CD4-positive, alpha-beta T cell treated with Interleukin-10 for 1 hour (primary cell): Measurements from ENCODE around the gene LARGE1.

Experiments
- DNase-seq: peaks from one replicate; pipeline ENCODE4 v3.0.0-alpha.2; 2020

LARGE1 gene

DNA sequence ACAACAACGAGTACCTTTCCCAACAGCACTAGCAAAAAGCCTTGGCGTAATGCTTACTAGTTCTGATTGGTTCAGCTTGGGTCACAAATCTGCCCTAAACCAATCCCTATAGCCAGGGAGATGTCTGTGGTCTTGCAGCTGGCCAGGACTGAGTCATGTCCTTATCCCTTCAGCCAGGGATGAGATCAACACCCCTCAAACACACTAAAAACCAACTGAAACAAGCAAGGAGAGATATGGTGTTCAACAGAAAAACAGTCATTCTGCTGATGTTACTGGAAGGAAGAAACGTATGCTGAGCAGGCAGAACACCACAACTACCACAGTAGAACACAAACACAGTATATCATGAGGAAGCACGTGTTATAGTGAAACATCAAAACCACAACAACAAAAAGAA, 375.6 kb downstream of the LARGE1 start:
- DNase-seq = no peak

DNA sequence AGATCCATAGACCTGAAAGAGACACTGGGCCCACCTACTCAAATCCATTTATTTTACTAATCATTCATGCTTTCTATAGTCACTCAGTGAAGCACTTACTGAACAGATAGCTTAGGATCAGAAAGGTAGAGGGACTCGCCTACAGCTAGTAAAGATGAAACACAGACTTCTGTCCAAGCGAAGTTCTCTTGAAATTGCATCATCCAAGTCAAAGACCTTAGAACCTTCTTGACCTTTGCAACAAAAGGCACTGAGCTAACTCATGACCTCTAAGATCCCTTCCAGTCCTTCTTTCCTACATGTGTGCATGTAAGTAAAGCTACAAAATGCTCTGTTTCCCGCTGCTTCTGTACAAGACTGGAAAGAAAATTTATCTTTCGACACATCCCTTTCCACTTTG, 377.6 kb downstream of the LARGE1 start:
- no peak for DNase-seq

- no peak for DNase-seq
Measured at GRCh38 chr22:33542153-33542552, 378.1 kb downstream of the LARGE1 start.

- no peak for DNase-seq
Measured at GRCh38 chr22:33539902-33540751, 380.1 kb downstream of the LARGE1 start.

DNA sequence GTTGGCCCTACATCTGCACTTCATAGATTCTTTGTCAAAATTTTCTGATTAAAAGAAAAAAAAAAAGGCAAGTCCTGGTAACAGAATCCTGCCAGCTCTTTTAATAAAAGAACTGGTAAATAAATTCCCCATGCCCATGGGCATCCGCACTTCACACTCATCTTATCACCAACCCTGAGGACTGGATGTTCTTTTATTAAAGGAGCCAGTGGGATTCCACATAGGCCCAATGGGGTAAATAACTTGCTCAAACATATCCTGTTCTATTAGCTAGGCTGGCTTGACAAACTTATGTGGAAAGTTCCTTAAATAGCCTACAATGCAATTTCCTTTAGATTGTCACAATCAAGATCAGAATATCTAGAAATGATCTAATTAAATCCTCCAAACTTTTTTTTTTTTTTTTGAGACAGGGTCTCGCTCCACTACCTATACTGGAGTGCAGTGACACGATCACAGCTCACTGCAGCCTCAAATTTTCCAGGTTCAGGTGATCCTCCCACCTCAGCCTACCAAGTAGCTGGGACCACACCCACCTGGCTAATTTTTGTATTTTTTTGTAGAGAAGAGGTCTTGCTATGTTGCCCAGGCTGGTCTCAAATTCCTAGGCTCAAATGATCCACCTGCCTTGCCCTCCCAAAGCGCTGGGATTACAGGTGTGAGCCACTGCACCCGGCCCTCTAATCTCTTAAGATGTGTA, 380.9 kb downstream of the LARGE1 start:
- no peak for DNase-seq

DNA sequence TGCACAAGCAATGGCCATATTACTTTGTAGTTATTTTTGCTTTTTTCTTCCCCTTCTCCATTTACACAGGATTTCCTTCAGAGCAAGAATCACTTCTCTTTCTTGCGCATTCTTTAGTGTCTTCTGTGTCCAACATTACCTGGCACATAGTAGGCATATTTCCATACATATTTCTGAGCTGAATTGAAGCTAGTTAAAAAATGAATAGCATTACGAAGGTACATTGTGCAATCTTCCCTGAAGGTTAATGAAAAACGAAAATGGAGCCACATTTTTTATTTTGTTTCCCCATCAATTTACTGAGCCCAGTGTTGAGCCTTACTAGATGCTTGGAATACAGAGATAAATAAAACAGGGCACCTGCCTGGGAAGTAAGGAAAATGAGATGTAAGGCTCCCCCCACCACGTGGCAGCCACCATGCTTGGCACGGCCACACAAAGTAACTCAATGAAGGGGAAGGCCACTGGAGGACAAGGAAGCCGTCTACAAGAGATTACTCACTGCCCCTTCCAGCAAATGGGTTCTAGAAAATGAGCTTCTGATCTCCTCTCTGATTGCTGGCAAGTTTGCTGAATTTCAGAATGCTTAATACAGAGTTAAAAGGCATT, 381.9 kb downstream of the LARGE1 start:
- no peak for DNase-seq

GRCh38 chr22:33537059-33537458, 383.2 kb downstream of the LARGE1 start:
- no peak for DNase-seq

DNA sequence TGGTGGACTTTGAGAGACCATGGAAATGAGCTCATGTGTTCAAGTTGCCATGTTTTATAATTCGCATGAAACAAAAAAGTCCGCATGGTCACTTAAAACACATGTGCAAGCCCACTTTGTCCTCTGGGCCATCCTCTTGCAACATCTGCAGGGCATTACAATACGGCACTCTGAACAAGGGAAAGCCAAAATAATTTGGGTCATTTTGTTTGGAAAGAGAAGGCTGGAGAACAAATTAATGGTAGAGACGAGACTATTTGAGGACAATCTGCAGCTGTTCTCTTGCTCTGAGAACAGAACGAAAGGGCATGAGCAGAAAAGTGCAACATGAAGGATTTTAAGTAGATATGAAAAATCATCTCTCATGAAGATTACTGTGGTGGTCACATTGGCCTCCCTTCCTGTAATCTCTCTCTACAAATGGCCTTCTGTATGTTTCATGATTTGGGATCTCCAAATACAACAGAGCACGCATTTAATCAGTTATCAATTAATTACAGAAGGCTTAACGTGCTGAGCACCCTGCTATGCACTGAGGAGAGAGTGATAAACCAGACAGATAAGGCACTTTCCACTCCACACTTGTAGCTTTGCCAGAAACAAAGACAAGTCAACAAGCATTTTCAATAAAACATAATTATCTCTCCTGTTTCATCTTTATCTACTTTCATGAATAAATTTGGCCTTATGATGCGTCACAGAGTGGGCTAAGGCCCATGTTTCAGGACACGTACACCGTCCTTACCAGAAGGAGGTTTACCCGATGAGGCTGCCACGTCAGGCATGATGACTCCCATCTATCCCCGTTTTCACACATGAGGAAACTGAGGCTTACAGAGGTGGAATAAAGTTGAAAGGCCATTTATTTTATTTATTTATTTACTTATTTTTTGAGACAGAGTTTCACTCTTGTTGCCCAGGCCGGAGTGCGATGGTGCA, 384.1 kb downstream of the LARGE1 start:
- no peak for DNase-seq

DNA sequence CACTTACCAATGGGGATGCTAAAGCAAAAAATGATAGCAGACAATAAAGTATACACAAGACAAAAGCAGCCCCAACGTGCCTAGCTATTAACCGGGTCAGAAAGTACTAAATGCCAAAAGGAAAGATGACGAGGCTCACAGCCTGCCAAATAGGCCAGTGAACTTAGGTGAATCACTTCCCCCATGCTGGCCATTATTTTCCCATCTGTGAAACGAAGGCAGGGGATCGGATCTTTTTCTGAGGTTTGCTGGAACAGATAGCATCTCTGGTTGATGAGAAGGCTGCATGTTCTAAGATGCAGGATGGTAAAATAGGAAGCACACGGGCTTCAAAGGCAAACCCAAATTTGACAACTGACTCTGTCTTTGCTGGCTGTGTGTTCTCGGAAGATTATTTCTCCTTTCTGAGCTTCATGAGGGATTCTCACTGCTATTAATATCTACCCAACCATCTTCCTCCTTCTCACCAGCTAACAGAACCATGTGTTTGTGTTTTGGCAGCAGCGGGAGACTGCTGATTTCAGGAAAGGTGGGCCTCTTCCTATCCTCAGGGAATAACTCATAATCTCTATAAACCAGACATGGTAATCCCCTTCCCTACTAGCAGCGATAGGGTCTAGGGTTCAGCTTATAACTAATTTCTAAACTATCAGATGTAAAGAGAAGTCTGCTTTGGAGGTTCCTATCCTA, 390.7 kb downstream of the LARGE1 start:
- DNase-seq = no peak

GRCh38 chr22:33528183-33528582, 392.1 kb downstream of the LARGE1 start:
- no peak for DNase-seq

DNA sequence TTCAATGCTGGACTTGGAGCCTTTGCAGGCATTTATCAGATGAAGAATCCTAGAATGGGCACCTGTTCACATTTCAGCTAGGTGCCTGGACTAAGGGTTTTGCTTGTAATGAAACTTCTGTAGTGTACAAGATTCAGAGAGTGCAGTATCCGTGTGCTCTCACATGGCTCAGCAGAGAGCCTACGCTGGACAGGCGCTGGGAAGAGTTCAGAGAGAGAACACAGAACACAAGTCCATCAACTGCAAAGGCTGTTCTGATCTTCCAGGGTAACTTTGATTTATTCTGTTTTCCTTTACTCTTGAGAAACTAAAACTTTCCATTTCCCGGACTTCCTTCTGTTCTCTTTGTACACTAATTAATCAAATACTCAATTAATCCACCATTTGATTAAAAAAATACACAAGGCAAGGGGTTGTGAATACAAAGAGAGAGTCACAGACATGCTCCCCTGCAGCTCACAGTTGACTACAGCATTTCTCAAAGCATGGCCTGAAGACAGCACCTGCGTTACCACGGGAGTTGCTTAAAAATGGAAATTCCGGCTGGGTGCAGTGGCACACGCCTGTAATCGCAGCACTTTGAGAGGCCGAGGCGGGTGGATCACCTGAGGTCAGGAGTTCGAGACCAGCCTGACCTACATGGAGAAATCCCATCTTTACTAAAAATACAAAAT, 393.7 kb downstream of the LARGE1 start:
- DNase-seq = no peak

DNA sequence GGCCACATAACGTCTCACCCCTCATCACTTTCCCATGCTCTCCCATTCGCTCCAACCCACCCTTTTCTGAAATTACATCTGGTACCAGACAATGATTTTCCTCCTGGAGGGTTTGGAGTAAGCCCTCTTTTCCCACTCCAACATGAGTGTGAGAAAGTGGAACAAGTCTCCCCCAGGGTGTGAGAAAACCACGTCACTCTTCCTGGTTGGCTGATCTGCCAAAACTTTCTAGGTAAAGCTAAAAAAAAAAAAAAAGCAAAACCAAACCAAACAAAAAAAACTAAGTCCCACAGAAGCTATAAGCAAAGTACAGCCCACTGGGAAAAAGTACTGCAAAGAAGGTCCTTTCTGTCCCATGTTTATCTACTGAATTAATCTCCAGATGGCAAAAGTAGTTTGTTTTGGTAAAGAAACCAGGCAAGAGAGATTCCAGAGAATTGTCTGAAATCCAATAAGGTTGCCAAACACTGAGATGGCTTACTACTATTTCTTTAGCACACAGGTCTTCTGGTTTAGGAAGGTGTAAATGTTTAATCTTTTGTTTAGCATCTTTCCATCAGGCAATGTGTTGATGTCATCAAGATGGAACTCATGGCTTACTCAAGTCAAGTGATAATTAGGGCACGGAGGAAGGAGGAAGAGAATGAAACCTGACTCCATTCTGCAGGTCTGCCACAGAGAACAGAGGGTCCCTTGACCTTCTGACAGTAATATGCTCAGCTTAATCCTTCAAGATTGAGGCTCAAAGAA, 395.6 kb downstream of the LARGE1 start:
- DNase-seq = no peak

GRCh38 chr22:33521879-33522665, 398.2 kb downstream of the LARGE1 start:
- no peak for DNase-seq

DNA sequence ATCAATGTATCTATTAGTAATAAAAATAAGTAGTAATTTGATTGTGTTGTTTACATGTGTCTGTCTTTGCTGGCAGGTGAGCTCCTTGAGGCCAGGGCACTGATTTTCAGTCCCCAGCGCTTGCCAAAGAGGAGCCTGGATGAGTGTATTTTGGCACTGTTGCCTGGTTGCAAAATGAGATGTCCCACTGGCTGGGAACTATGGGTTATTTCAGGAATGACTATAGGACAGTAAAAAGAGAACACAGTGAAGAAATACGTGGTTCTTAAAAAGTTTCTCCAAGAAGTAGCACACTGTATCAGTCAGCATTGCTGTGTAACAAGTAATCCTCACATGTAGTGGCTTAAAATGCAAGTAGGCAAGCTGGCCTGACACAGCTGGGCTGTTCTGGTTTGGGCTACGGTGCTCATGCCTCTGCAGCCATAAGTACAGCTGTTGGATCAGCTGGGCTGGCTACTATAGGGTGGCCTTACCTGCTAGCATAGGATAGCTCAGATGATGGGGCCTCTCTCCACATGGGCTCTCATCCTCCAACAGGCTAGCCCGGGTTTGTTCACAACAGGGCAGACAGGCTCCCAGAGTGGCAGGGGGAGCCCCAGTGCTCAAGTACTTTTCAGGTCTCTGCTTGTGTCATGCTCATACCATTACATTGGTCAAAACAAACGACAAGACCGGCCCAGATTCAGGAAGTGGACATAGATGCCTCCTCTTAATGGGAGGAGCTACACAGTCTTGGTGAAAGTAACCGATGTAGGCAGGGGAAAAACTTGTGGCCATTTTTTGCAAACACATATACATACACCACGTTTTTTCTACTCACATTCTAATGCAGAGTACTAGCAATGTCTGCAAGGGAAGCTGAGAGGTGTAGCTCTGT, 399.1 kb downstream of the LARGE1 start:
- no peak for DNase-seq

- DNase-seq = no peak
Measured at GRCh38 chr22:33519974-33520903, 400.0 kb downstream of the LARGE1 start.

DNA sequence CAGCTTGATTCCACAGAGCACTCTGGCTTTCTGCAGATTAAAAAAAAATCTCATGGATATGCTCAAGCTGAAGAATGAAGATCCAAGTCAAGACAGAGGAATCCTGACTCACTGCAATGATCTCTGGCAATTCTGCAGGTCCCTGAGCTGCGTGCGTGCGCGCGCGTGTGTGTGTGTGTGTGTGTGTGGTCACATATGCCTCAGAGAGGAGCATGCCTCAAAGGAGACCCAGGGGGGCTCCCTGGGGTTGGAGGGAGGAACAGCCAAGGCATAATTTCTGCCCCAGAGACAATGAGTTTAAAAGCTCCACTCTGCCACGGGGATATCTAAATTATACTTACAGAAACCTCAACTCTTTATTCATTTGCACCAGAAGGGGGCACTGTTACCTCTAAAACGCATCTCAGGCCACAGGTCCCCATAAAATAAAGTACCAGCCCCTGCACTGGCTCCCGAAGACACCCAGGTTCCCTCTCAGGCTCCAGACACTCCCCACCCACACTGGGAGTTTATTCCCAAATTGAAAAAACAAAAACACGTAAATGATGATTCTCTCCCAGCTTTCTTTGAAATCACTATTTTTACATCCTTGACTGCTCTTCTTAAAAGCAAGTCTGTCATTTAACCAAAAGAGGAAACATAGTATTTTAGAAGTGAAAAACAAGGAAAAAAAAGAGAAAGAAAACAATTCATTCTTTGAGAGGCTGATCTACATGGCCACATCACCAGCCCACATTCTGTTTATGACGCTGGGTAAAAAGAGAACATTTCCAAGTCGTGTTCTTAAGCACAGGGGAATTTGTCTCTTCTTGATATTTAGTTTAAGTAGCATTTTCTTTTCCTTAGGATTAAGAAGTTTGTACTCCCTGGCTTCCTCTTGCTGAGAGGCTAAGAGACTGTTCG, 401.0 kb downstream of the LARGE1 start:
- DNase-seq = peak; percentile 7

GRCh38 chr22:33518405-33518804, 401.9 kb downstream of the LARGE1 start:
- DNase-seq = no peak
